HepG2 (cell line): ENCODE data around the gene XRCC3.

Experiments used
- ARHGAP35 ChIP-seq: sonication (generic); formaldehyde crosslinking; IDR thresholded peaks from 2 replicates; pipeline ENCODE4 v1.9.0; 2022; ENCODE audit warnings: mild to moderate bottlenecking, inconsistent platforms, moderate library complexity, missing genetic modification reagents, borderline replicate concordance
- ATF7-NPFF ChIP-seq: sonication (generic); formaldehyde crosslinking; IDR thresholded peaks from 2 replicates; pipeline ENCODE4 v1.8.1; 2023; ENCODE audit warnings: mild to moderate bottlenecking, low read depth, missing genetic modification reagents, moderate library complexity
- JUND ChIP-seq: sonication (generic); formaldehyde crosslinking; IDR thresholded peaks from 2 replicates; pipeline ENCODE4 v1.8.0; 2022; ENCODE audit warnings: mild to moderate bottlenecking, missing genetic modification reagents
- KDM5A ChIP-seq: fragments of 200-600 bp; sonication (generic); IDR thresholded peaks from 2 replicates; pipeline ENCODE4 v1.7.0; 2018; ENCODE audit warnings: antibody characterized with exemption, mild to moderate bottlenecking, low read length, borderline replicate concordance
- RAD51 ChIP-seq: fragments of 450-650 bp; IDR thresholded peaks from 2 replicates; pipeline ENCODE4 v1.6.1; 2016; ENCODE audit warnings: borderline replicate concordance
- SAFB2 ChIP-seq: sonication (generic); formaldehyde crosslinking; IDR thresholded peaks from 2 replicates; pipeline ENCODE4 v1.5.1; 2020; ENCODE audit warnings: missing genetic modification reagents, low read depth, mild to moderate bottlenecking, borderline replicate concordance
- SRSF1 ChIP-seq: fragments of 200-400 bp; formaldehyde crosslinking; optimal IDR thresholded peaks from 2 replicates; pipeline ENCODE3; 2017; ENCODE audit warnings: mild to moderate bottlenecking, low read depth, low read length, moderate library complexity
- ZC3H13 ChIP-seq: sonication (generic); formaldehyde crosslinking; IDR thresholded peaks from 2 replicates; pipeline ENCODE4 v1.8.1; 2023; ENCODE audit warnings: mild to moderate bottlenecking, missing genetic modification reagents, moderate library complexity
- ZNF121 ChIP-seq: sonication (generic); formaldehyde crosslinking; IDR thresholded peaks from 2 replicates; pipeline ENCODE4 v1.5.0; 2020; ENCODE audit warnings: mild to moderate bottlenecking, missing genetic modification reagents
- TF ChIP-seq, protein P1 (sequence below): sonication (generic); formaldehyde crosslinking; IDR thresholded peaks from 2 replicates; pipeline ENCODE4 v1.4.0; 2020; ENCODE audit warnings: missing genetic modification reagents
- TF ChIP-seq, protein P2 (sequence below): sonication (generic); formaldehyde crosslinking; IDR thresholded peaks from 2 replicates; pipeline ENCODE4 v1.5.0; 2020; ENCODE audit warnings: mild to moderate bottlenecking, missing genetic modification reagents, moderate library complexity
- TF ChIP-seq, protein P3 (sequence below): sonication (generic); formaldehyde crosslinking; IDR thresholded peaks from one replicate; pipeline ENCODE4 v1.5.1; 2020; ENCODE audit warnings: mild to moderate bottlenecking, missing genetic modification reagents; ENCODE audit errors: not compliant biosample characterization

DNA sequence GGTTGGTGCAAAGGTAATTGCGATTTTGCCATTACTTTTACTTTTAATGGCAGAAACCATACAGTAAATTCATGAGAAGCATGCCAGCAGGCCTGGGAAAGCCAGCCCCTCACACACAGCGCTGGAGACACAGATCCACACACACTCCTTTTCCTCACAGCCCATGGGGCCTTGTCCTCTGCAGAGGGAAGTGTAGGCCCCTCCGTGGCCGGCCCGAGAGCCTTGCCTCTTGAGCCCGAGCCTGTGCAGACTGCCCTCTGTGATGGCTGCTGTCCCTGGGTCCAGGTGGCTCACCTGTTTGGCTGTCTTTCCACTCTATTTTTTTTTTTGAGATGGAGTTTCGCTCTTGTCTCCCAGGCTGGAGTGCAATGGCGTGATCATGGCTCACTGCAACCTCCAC is 39.3 kb downstream of the XRCC3 start:
- TF ChIP-seq SRSF1, result no peak
- no peak for TF ChIP-seq KDM5A
- TF ChIP-seq ARHGAP35 (CRISPR knock-in tag), result no peak
- TF ChIP-seq JUND (CRISPR knock-in tag), result no peak
- TF ChIP-seq, protein P1, sequence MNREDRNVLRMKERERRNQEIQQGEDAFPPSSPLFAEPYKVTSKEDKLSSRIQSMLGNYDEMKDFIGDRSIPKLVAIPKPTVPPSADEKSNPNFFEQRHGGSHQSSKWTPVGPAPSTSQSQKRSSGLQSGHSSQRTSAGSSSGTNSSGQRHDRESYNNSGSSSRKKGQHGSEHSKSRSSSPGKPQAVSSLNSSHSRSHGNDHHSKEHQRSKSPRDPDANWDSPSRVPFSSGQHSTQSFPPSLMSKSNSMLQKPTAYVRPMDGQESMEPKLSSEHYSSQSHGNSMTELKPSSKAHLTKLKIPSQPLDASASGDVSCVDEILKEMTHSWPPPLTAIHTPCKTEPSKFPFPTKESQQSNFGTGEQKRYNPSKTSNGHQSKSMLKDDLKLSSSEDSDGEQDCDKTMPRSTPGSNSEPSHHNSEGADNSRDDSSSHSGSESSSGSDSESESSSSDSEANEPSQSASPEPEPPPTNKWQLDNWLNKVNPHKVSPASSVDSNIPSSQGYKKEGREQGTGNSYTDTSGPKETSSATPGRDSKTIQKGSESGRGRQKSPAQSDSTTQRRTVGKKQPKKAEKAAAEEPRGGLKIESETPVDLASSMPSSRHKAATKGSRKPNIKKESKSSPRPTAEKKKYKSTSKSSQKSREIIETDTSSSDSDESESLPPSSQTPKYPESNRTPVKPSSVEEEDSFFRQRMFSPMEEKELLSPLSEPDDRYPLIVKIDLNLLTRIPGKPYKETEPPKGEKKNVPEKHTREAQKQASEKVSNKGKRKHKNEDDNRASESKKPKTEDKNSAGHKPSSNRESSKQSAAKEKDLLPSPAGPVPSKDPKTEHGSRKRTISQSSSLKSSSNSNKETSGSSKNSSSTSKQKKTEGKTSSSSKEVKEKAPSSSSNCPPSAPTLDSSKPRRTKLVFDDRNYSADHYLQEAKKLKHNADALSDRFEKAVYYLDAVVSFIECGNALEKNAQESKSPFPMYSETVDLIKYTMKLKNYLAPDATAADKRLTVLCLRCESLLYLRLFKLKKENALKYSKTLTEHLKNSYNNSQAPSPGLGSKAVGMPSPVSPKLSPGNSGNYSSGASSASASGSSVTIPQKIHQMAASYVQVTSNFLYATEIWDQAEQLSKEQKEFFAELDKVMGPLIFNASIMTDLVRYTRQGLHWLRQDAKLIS (CRISPR knock-in tag), result no peak
- no peak for TF ChIP-seq RAD51
- TF ChIP-seq, protein P2, sequence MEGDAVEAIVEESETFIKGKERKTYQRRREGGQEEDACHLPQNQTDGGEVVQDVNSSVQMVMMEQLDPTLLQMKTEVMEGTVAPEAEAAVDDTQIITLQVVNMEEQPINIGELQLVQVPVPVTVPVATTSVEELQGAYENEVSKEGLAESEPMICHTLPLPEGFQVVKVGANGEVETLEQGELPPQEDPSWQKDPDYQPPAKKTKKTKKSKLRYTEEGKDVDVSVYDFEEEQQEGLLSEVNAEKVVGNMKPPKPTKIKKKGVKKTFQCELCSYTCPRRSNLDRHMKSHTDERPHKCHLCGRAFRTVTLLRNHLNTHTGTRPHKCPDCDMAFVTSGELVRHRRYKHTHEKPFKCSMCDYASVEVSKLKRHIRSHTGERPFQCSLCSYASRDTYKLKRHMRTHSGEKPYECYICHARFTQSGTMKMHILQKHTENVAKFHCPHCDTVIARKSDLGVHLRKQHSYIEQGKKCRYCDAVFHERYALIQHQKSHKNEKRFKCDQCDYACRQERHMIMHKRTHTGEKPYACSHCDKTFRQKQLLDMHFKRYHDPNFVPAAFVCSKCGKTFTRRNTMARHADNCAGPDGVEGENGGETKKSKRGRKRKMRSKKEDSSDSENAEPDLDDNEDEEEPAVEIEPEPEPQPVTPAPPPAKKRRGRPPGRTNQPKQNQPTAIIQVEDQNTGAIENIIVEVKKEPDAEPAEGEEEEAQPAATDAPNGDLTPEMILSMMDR (CRISPR knock-in tag), result no peak
- TF ChIP-seq SAFB2 (CRISPR knock-in tag), result no peak
- no peak for TF ChIP-seq ATF7-NPFF (CRISPR knock-in tag)
- TF ChIP-seq, protein P3, sequence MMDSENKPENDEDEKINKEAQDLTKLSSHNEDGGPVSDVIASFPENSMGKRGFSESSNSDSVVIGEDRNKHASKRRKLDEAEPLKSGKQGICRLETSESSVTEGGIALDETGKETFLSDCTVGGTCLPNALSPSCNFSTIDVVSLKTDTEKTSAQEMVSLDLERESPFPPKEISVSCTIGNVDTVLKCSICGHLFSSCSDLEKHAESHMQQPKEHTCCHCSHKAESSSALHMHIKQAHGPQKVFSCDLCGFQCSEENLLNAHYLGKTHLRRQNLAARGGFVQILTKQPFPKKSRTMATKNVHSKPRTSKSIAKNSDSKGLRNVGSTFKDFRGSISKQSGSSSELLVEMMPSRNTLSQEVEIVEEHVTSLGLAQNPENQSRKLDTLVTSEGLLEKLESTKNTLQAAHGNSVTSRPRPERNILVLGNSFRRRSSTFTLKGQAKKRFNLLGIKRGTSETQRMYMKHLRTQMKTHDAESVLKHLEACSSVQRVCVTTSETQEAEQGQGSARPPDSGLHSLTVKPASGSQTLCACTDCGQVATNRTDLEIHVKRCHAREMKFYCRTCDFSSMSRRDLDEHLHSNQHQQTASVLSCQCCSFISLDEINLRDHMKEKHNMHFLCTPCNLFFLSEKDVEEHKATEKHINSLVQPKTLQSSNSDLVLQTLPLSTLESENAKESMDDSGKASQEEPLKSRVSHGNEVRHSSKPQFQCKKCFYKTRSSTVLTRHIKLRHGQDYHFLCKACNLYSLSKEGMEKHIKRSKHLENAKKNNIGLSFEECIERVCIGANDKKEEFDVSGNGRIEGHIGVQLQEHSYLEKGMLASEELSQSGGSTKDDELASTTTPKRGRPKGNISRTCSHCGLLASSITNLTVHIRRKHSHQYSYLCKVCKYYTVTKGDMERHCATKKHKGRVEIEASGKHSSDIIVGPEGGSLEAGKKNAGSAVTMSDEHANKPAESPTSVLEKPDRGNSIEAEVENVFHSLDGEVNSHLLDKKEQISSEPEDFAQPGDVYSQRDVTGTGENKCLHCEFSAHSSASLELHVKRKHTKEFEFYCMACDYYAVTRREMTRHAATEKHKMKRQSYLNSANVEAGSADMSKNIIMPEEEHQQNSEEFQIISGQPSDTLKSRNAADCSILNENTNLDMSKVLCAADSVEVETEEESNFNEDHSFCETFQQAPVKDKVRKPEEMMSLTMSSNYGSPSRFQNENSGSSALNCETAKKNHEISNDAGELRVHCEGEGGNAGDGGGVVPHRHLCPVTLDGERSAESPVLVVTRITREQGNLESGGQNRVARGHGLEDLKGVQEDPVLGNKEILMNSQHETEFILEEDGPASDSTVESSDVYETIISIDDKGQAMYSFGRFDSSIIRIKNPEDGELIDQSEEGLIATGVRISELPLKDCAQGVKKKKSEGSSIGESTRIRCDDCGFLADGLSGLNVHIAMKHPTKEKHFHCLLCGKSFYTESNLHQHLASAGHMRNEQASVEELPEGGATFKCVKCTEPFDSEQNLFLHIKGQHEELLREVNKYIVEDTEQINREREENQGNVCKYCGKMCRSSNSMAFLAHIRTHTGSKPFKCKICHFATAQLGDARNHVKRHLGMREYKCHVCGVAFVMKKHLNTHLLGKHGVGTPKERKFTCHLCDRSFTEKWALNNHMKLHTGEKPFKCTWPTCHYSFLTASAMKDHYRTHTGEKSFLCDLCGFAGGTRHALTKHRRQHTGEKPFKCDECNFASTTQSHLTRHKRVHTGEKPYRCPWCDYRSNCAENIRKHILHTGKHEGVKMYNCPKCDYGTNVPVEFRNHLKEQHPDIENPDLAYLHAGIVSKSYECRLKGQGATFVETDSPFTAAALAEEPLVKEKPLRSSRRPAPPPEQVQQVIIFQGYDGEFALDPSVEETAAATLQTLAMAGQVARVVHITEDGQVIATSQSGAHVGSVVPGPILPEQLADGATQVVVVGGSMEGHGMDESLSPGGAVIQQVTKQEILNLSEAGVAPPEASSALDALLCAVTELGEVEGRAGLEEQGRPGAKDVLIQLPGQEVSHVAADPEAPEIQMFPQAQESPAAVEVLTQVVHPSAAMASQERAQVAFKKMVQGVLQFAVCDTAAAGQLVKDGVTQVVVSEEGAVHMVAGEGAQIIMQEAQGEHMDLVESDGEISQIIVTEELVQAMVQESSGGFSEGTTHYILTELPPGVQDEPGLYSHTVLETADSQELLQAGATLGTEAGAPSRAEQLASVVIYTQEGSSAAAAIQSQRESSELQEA (CRISPR knock-in tag), result no peak
- TF ChIP-seq ZNF121, result no peak
- no peak for TF ChIP-seq ZC3H13
